ENCODE measurements around the gene SLC35G4. TPM values are rescaled to one million over a fixed set of nuclear protein-coding genes. Genes with fewer than 3 reads are reported as not detected.

The SLC35G4 gene
- total RNA-seq, 2 donors from 2014 or later, result not detected

- H3K27ac Mint-ChIP-seq, result no peak overlapping the region
- H3K9me3 ChIP-seq (ENCODE audit: control insufficient read depth, low read length), result peaks cover 10% of the 10 kb centered on the region
- peaks cover 21% of the 10 kb centered on the region for H3K9me3 Mint-ChIP-seq
- no peak overlapping the region for H3K9ac ChIP-seq (ENCODE audit: extremely low read depth, low read length, poor library complexity, severe bottlenecking)
- no peak overlapping the region for H3K4me3 ChIP-seq (ENCODE audit: low read length)
- H3K27ac ChIP-seq (ENCODE audit: low read depth, low read length), result no peak overlapping the region
- H3K36me3 Mint-ChIP-seq (ENCODE audit: low read depth), result no peaks in the 10 kb centered on the region
- no peaks in the 10 kb centered on the region for H3K4me1 ChIP-seq (ENCODE audit: control insufficient read depth, insufficient read depth, low read length)
- peaks cover 18% of the 10 kb centered on the region for H3K27me3 Mint-ChIP-seq (ENCODE audit: insufficient read depth)
- H3K27me3 ChIP-seq (ENCODE audit: control insufficient read depth, insufficient read depth, low read length, poor library complexity, severe bottlenecking), result peaks cover 13% of the 10 kb centered on the region
- TF ChIP-seq CTCF (conservative IDR thresholded peaks at IDR 0.05), result no peak
- H3K4me1 Mint-ChIP-seq, result peaks cover 8% of the 10 kb centered on the region
- no peak overlapping the region for H3K4me3 Mint-ChIP-seq
- no peaks in the 10 kb centered on the region for H3K36me3 ChIP-seq (ENCODE audit: control insufficient read depth, insufficient read depth, low read length)
- DNase-seq, result no peak
- WGBS, 2 experiments (ENCODE audit: insufficient coverage in 1 of 2, insufficient read length in 1 of 2), result 81 to 93% methylated on average over 3 of the region's 3 CpGs
These were observed 42.5 kb downstream of the SLC35G4 start for GRCh38 chr18:11651899-11652298.

- no peak for TF ChIP-seq CTCF (conservative IDR thresholded peaks at IDR 0.05)
- Histone ChIP-seq H3K27ac (ENCODE audit: low read depth, low read length) (no peak overlapping the region), H3K4me1 (ENCODE audit: control insufficient read depth, insufficient read depth, low read length) (no peaks in the 10 kb centered on the region), H3K4me3 (ENCODE audit: low read length) (no peak overlapping the region), H3K9ac (ENCODE audit: extremely low read depth, low read length, poor library complexity, severe bottlenecking) (no peak overlapping the region), H3K9me3 (ENCODE audit: control insufficient read depth, low read length) (peaks cover 8% of the 10 kb centered on the region), H3K36me3 (ENCODE audit: control insufficient read depth, insufficient read depth, low read length) (no peaks in the 10 kb centered on the region), H3K27me3 (ENCODE audit: control insufficient read depth, insufficient read depth, low read length, poor library complexity, severe bottlenecking) (peaks cover 13% of the 10 kb centered on the region)
- Mint-ChIP-seq H3K4me3 (no peak overlapping the region), H3K27me3 (ENCODE audit: insufficient read depth) (peaks cover 25% of the 10 kb centered on the region), H3K9me3 (peaks cover 13% of the 10 kb centered on the region), H3K4me1 (peaks cover 8% of the 10 kb centered on the region), H3K27ac (no peak overlapping the region), H3K36me3 (ENCODE audit: low read depth) (no peaks in the 10 kb centered on the region)
- 90 to 94% methylated on average over 7 to 10 of the region's 10 CpGs for WGBS, 2 experiments (ENCODE audit: insufficient coverage in 1 of 2, insufficient read length in 1 of 2)
- peak; percentile 31 for DNase-seq
These were observed 44.1 kb downstream of the SLC35G4 start for GRCh38 chr18:11653521-11653920.

GRCh38 chr18:11654736-11655605 is 45.6 kb downstream of the SLC35G4 start:
- Mint-ChIP-seq H3K9me3 (peaks cover under 1% of the 10 kb centered on the region), H3K27me3 (ENCODE audit: insufficient read depth) (peaks cover 25% of the 10 kb centered on the region), H3K4me1 (peaks cover 12% of the 10 kb centered on the region), H3K27ac (no peak overlapping the region), H3K4me3 (peak overlapping the region; percentile 33), H3K36me3 (ENCODE audit: low read depth) (no peaks in the 10 kb centered on the region)
- WGBS, 2 experiments (ENCODE audit: insufficient coverage in 1 of 2, insufficient read length in 1 of 2), result 43 to 50% methylated on average over 10 to 31 of the region's 32 CpGs
- Histone ChIP-seq H3K9me3 (ENCODE audit: control insufficient read depth, low read length) (no peaks in the 10 kb centered on the region), H3K36me3 (ENCODE audit: control insufficient read depth, insufficient read depth, low read length) (no peaks in the 10 kb centered on the region), H3K27ac (ENCODE audit: low read depth, low read length) (no peak overlapping the region), H3K9ac (ENCODE audit: extremely low read depth, low read length, poor library complexity, severe bottlenecking) (no peak overlapping the region), H3K4me1 (ENCODE audit: control insufficient read depth, insufficient read depth, low read length) (no peaks in the 10 kb centered on the region), H3K27me3 (ENCODE audit: control insufficient read depth, insufficient read depth, low read length, poor library complexity, severe bottlenecking) (peaks cover 13% of the 10 kb centered on the region), H3K4me3 (ENCODE audit: low read length) (no peak overlapping the region)
- peak; percentile 99 for TF ChIP-seq CTCF (conservative IDR thresholded peaks at IDR 0.05)
- DNase-seq, result peak; percentile 92

All from endodermal cell (in vitro differentiated cells).